ENCODE data around the gene NDFIP1.

Gene NDFIP1

GRCh38 chr5:142091922-142092321 lies 16.7 kb upstream of the NDFIP1 start:
- DNase-seq (ENCODE audit: low spot score), result no peak

- DNase-seq (ENCODE audit: low spot score), result no peak
Measured at GRCh38 chr5:142095035-142095434, 13.5 kb upstream of the NDFIP1 start.

- no peak for DNase-seq (ENCODE audit: low spot score)
Measured at GRCh38 chr5:142095651-142096330, 12.8 kb upstream of the NDFIP1 start.

- DNase-seq (ENCODE audit: low spot score), result no peak
Measured at GRCh38 chr5:142096382-142096781, 12.2 kb upstream of the NDFIP1 start.

GRCh38 chr5:142097681-142098080 lies 10.9 kb upstream of the NDFIP1 start:
- no peak for DNase-seq (ENCODE audit: low spot score)

DNA sequence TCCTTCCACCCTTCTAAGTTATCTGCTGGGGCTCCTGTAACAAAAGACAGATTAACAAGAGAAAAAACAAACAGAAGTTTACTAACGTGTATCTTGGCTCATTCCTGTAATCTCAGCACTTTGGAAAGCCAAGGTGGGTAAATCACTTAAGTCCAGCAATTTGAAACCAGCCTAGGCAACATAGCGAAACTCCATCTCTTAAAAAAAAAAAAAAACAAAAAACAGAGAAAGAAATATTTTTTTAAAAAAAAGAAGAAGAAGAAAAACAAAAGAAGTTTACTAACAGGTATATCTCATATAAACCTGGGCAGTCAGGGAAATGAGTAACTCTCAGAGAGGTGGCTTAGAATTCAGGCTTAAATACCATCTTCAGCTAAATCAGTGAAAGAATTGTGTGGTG lies 10.3 kb upstream of the NDFIP1 start:
- no peak for DNase-seq (ENCODE audit: low spot score)

DNA sequence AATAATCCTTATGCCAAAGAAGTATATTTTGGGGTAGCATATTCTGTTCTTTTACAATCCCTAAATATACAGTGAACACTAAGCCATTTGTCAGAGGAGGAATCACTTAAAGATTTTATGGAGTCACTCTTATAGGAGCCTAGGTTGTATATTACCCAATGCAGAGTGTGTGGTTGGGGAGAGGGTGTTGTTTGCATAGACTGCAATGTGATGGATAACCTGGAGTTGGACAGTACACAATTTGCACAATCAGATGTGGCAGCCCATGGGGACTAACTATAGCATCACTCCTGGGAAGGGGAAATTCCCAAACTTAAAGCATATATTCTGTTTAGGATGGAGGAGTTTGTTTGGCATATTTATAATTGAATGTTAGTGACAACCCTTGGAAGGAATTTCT lies 9.6 kb upstream of the NDFIP1 start:
- no peak for DNase-seq (ENCODE audit: low spot score)

GRCh38 chr5:142100307-142100706 lies 8.3 kb upstream of the NDFIP1 start:
- DNase-seq (ENCODE audit: low spot score), result no peak

DNA sequence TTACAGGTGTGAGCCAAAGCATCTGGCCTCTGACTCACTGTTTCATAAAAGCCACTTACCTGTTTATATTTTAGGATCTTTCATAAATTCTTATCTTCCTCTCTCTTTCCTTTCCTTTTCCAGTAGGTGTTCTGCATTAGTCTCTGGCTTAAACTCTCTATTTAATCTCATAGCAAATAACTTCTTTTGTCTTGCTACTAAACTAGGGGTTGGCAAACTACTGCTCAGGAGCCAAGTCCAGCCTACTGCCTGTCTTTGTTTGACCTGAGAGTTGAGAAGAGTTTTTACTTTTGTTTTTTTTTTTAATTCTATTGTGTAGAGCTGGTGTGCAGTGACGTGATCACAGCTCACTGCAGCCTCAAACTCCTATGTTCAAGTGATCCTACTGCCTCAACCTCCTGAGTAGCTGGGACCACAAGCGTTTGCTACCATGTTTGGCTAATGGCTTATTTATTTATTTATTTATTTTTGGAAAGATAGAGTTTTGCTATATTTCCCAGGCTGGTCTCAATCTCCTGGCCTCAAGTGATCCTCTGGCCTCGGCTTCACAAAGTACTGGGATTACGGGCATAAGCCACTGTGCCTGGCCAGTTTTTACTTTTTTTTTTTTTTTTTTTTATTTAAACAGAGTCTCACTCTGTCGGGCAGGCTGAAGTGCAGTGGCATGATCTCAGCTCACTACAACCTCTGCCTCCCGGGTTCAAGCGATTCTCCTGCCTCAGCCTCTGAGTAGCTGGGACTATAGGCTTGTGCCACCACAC lies 5.4 kb upstream of the NDFIP1 start:
- DNase-seq (ENCODE audit: low spot score), result no peak

GRCh38 chr5:142104491-142104890 lies 4.1 kb upstream of the NDFIP1 start:
- no peak for DNase-seq (ENCODE audit: low spot score)

- DNase-seq (ENCODE audit: low spot score), result peak; percentile 49
Measured at GRCh38 chr5:142106061-142106460, 2.5 kb upstream of the NDFIP1 start.

DNA sequence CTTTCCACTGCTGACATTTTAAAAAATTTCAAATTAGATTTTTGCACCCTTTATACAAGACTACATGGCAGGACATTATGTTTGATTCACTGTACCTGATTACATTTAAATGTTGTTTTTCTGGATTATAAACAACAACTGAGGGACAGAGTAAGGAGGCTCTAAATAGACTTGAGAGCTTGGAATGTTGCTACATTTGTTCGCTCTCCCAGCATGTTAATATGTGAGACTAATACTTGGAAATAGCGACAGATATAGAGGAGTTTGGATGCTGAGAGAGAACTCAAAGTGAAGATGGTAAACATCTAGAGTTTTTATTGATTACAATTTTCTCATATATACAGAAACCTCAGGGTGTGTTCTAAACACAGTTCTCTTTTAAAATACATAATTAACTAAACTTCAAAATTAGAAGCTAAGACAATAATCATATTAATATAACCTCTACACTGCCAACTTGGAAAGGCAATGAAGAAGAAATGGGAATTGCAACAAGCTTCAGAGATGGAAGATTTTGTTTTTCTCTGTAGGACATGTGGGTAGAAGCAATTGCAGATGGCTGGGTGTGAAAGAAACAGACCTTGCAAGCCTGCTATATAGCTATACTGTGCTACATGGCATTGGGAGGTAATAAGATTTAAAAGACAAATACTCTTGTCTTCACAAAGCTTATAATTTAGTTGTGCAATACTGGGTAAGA lies 1.4 kb upstream of the NDFIP1 start:
- no peak for DNase-seq (ENCODE audit: low spot score)

DNA sequence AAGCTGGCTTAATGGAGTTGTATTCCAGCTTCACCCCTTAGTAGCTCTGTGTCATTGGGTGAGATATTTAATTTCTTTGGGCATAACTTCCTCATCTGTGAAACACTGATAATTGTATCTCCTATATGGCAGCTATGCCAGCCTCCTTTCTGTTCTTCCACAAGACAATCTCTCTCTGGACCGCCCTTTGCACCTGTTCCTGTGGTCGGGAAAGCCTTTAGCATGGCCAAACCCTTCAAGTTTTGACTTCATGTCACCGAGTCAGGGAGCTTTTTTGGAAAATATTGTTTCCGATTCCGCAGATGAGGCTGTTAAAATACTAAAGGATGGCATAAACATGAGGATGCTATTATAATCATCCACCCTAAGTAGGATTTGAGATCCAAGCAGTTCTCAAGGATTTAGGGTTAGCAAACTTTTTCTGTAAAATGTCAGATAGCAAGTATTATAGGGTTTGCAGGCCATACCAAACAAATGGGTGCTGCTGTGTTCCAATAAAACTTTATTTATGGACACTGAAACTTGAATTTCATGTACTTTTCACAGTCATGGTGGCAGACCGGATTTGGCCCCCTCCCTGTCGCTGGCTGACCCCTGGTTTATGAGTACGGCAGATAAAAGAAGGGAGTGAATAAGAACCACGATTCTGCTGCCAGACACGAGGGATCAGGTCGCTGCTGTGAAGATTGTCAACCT lies 695 bp upstream of the NDFIP1 start:
- DNase-seq (ENCODE audit: low spot score), result no peak

- DNase-seq (ENCODE audit: low spot score), result peak; percentile 23
Measured at GRCh38 chr5:142109331-142110045, 909 bp downstream of the NDFIP1 start.

DNA sequence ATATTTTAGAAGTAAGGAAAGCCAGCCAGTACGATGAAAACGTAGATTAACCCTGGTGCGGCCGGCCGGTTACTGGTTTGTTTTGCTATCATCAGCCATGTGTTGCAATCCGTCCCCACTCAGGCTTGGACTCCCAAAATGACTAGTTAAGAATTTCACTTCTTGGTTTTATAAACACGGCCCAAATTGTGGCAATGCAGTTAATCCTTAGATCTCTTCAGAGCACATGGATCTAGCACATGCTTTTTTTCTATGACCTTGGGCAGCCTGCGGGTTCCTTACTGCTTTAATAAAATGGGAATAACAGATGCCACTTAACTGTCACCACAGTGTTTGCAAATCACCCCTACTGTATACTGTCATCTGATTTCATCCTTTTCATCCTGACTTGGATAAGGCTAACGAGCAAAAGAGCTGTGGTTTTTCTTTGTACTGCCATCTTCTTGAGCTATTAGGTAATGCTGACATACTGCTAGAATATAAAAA lies 1.5 kb downstream of the NDFIP1 start:
- peak; percentile 49 for DNase-seq (ENCODE audit: low spot score)

- no peak for DNase-seq (ENCODE audit: low spot score)
Measured at GRCh38 chr5:142110988-142111687, 2.6 kb downstream of the NDFIP1 start.

DNA sequence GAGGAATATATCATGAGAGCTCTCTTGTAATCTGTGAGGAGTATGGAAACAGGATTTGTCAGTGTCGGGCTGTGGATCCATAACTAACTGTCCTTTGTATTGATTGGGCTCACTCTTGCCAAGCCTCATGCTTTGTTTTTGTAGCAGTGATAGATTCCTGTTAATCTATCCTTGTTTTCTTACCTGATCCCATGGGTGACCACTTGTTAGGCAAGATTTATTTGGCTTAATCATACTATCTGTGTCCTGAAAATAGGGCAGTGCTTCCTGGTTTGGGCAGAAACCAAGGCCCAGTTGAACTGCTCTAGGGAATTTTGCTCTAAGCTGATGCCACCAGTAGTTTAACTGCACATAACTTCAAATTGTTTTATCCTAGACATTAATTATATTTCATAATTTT lies 6.1 kb downstream of the NDFIP1 start:
- no peak for DNase-seq (ENCODE audit: low spot score)

- DNase-seq (ENCODE audit: low spot score), result no peak
Measured at GRCh38 chr5:142115937-142116614, 7.5 kb downstream of the NDFIP1 start.

- no peak for DNase-seq (ENCODE audit: low spot score)
Measured at GRCh38 chr5:142117579-142118151, 9.1 kb downstream of the NDFIP1 start.

DNA sequence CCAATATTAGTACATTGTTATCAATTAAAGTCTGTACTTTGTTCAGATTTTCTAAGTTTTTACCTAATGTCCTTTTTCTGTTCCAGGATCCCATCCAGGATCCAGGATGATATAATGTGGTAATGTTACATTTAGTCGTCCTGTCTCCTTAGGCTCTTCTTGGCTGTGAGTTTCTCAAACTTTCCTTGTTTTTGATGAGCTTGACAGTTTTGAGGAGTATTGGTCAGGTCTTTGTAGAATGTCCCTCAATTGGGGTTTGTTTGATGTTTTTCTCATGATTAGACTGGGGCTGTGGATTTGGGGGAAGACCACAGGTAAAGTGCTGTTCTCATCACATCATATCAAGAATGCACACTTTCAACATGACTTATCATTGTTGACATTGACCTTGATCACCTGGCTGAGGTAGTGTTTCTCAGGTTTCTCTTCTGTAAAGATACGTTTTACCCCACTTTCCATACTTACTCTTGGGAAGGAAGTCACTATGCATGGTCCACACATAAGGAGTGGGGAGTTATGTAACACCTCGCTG lies 9.6 kb downstream of the NDFIP1 start:
- DNase-seq (ENCODE audit: low spot score), result no peak

Measured in Ammon's horn (tissue), 1 donor.